ENCODE data around the gene GASK1A.

The GASK1A gene

DNA sequence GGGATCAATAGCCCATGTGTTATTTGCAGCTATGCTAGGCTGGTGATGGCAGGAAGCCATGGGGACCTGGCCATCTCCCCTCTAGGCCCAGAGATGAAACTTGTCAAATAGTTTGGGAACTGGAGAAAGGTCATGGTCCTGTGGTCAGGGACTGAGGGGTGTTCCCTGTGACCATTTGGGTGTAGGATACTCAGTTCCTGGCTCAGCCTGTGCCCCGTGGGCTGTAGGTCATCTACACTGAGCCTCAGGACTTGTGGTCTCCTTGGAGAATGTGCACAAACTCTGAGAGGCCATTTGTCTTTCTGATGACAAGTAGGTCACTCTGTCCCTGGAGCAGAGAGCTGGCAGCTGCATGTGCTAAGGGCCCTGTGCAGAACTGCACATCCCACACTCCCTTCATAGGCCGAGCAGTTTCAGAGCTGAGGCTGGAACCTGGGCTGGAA is 17.5 kb downstream of the GASK1A start:
- no peak for TF ChIP-seq ZNF274 (IDR thresholded peaks at IDR 0.05; ENCODE audit: low read depth, low read length)

DNA sequence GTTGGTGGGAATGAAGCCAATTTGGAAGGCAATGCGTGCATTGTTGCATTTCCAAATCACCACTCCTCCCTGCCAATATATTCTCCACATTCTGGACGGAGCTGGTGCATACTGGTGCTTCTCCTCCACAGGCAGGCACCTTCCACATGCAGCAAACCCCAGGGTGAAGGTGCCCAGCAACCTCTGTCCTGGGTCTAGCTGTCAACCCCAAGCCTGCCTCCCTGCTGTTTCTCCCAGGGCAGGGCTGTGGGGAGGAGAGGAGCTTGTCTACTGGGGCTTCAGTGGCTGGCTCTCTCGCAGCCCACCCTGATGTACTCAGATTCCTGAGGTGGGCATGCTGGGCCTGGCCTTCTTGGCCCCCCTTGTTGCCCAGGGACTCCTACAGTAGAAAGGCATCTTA is 20.1 kb downstream of the GASK1A start:
- no peak for TF ChIP-seq ZNF274 (IDR thresholded peaks at IDR 0.05; ENCODE audit: low read depth, low read length)

More for the DNA sequence above, 17.5 kb downstream of the GASK1A start:
- H3K4me3 ChIP-seq (ENCODE audit: low read length) = no peak overlapping the region

DNA sequence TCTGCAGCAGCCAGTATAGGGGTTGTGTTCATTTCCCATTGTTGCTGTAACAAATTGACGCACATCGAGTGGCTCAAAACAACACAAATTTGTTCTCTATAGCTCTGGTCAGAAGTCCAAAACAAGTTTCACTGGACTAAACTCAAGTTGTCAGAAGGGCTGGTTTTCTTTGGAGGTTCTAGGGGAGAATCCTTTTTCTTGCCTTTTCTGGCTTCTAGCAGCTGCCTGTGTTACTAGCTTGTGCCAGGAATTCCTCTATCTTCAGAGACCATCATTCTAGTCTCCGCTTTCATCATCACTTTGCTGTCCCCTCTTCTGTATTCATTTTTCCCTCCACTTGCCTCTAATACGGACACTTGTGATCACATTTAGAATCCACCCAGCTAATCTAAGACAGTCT is 20.5 kb downstream of the GASK1A start:
- H3K4me3 ChIP-seq (ENCODE audit: low read length) = no peak overlapping the region
- TF ChIP-seq ZNF274 (IDR thresholded peaks at IDR 0.05; ENCODE audit: low read depth, low read length) = no peak

More for the DNA sequence above, 20.1 kb downstream of the GASK1A start:
- H3K4me3 ChIP-seq (ENCODE audit: low read length) = no peak overlapping the region

DNA sequence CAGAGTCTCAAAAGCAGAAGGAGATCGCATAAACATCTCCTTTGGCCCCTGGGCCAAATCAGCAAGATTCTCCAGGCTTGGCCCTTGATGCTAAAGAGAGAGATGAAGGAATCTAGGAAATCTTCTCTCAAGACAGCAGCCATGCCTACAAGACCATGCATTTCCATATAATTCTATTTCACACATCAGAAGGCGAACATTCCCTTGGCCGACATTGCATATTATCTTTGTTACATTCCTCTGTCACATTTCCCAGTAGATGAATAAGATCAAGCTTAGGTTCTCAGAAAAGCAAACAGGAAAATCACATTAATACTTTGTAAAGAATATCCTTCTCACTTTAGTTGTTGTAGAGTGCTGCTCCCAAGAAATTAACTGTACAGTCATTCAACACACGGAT is 21.3 kb downstream of the GASK1A start:
- H3K4me3 ChIP-seq (ENCODE audit: low read length) = no peak overlapping the region
- no peak for TF ChIP-seq ZNF274 (IDR thresholded peaks at IDR 0.05; ENCODE audit: low read depth, low read length)

DNA sequence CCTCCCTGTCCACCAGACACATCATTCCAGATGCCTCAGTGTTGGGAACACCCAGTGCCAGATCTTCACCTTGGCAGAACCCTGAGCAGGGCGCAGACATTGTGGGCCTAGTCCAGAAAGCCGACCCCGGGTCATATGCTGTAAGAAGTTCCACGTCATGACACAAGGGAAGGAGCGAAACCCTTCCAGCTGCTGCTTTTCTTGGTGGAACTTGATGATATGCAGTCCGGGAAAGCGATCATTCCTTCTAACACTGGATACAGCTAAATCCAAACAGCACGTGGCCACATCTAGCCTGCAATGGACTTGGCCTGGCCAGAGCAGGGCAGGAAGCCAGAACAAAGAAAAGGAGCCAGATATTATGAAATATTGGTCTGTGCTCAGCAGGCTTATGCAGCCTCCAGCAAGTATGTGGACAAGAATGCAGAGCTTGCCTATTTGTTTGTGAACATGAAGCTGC is 22.0 kb downstream of the GASK1A start:
- no peak for TF ChIP-seq ZNF274 (IDR thresholded peaks at IDR 0.05; ENCODE audit: low read depth, low read length)
- no peak overlapping the region for H3K4me3 ChIP-seq (ENCODE audit: low read length)

DNA sequence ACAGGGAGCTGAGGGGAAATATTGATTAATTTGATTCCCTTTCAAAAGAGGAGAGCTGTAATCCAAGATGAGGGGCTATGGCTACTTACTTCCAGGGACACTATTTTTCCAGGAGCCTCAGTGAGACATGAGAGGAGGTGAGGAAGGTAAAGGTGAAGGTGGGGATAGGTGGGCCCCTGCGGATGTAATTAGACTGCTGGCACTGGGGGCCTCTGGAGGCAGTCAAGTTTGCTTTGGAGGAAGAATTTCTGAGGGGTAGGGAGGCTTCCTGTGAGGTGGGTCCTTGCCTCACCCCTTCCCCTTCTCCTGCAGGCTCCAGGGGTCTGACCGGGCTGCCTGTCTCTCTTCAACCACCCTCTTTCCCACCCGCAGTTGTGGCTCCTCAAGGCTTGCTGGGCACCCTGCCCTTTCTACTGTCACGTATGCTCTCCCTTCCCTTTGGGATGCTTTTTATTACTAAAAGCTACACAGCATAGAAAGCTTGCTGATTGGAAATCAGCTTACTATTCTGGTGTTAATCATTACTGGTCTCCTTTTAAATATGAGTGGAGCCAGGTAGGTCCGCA is 22.5 kb downstream of the GASK1A start:
- H3K4me3 ChIP-seq (ENCODE audit: low read length) = no peak overlapping the region
- TF ChIP-seq ZNF274 (IDR thresholded peaks at IDR 0.05; ENCODE audit: low read depth, low read length) = no peak

DNA sequence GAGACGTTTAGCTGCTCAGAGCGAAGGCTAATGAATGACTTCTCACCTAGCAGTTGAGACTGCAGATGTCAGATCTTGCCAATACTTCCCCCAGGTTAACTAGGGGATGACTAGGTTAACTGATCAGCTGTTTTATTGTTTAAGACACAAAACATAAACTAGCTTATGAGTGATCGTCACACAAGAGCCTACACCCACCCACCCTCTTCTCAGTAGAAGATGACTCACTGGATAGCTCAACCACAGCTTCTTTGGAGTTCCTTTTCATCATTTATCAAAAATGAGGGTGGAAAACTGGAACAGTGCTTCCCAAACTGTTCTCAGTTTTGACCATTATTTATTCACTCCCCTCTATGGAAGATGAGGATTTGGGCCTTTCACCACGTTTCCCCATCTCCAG is 25.2 kb downstream of the GASK1A start:
- H3K4me3 ChIP-seq (ENCODE audit: low read length) = no peak overlapping the region
- no peak for TF ChIP-seq ZNF274 (IDR thresholded peaks at IDR 0.05; ENCODE audit: low read depth, low read length)

DNA sequence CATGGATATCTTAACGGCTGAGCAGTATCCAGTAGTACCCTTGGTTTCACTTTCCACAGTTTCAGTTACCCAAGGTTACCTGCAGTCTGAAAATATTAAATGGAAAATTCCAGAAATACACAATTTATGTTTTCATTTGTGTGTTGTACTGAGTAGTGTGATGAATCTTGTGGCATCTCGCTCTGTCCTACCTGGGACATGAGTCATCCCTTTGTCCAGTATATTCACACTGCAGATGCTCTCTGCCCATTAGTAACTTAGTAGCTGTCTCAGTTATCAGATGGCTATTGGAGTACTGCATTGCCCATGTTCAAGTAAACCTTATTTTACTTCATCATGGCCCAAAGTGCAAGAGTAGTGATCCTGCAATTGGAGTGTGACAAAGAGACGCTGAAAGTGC is 26.1 kb downstream of the GASK1A start:
- H3K4me3 ChIP-seq (ENCODE audit: low read length) = no peak overlapping the region
- no peak for TF ChIP-seq ZNF274 (IDR thresholded peaks at IDR 0.05; ENCODE audit: low read depth, low read length)

DNA sequence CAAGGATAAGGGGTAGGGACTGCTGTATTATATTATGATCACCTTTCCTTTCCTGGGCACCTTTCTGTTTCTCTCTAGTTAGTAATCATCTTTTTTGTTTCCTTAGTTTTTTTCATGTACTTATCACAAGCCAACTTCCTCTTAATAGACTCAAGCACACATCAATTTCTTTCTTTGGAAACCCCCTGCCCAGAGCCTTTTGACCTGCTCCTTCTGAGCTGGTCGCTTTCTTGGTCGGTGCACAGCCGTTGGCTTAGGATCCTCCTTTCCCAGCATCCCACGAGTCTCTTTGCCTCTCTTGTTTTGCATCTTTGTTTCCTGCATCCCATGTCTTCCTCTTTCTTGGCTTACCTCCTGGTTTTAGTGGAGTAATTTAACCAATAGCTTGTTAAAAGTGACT is 26.9 kb downstream of the GASK1A start:
- H3K4me3 ChIP-seq (ENCODE audit: low read length) = no peak overlapping the region
- TF ChIP-seq ZNF274 (IDR thresholded peaks at IDR 0.05; ENCODE audit: low read depth, low read length) = no peak

DNA sequence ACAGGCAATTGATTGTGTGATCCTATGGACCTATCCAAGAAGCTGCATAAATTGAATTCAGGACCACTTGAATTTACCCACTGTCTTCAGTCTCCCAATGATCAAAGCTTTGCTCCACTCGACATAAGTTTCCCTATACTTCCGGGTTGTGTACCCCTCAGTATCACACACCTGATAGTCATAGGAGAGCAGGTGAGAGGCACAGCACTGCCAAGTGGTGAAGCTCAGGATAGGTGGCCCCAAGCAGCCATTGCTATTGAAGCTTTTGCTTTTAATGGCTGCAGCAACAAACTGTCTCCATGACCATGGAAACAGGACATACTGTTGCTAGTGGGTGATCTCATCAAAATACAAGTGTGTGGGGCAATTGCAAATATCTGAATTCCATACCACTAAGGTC is 27.7 kb downstream of the GASK1A start:
- no peak for TF ChIP-seq ZNF274 (IDR thresholded peaks at IDR 0.05; ENCODE audit: low read depth, low read length)

DNA sequence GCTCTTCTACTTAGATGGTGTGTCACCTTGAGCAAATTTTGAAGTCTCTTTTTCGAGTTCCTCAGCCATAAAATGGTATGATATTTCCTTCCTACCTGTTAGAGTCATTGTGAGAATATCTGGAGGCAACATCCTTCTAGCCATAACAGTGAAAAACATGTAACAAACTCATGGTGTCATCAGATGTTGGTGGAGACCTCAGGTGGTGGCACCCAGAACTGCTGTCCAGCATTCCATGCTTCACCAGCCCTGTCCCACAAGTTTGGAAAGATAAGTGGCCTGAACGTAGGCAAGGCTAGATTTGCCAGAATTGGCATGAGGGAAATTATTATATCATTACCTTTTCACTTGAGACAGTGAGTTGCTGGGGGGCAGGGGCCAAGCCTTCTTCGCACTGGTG is 30.4 kb downstream of the GASK1A start:
- TF ChIP-seq ZNF274 (IDR thresholded peaks at IDR 0.05; ENCODE audit: low read depth, low read length) = no peak
- no peak overlapping the region for H3K4me3 ChIP-seq (ENCODE audit: low read length)

More for the DNA sequence above, 27.7 kb downstream of the GASK1A start:
- no peak overlapping the region for H3K4me3 ChIP-seq (ENCODE audit: low read length)

DNA sequence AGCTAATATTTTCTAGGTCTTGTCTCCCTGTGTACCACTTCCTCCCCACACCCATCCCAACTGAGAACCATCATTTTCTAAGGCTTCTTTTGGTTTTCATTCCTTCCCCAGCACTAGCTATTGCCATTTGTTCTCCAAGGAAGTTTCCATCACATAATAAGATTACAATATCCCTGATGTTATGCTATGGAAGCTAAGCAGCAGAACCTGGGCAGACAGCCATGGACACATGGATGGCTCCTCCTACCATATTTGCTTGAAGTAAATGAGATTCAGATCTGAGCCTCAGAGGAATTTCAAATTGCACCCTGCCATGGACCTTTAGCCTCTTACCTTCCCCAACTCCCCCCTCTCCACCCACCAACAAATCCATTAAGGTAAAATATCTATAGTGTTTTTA is 31.5 kb downstream of the GASK1A start:
- no peak for TF ChIP-seq ZNF274 (IDR thresholded peaks at IDR 0.05; ENCODE audit: low read depth, low read length)
- H3K4me3 ChIP-seq (ENCODE audit: low read length) = no peak overlapping the region

DNA sequence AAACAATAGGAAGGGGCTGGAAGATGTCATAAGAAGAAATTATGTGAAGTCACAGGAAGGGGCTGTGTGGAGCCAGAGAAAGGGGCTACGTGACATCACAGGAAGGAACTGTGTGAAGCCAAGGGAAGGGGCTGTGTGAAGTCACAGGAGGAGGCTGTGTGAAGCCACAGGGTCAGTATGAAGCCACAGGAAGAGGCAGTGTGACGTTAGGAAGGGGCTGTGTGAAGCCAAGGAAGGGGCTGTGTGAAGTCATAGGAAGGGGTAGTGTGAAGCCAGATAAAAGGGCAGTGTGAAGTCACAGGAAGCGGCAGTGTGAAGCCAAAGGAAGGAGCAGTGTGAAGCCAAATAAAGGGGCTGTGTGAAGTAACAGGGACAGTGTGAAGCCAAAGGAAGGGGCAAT is 32.5 kb downstream of the GASK1A start:
- H3K4me3 ChIP-seq (ENCODE audit: low read length) = no peak overlapping the region
- no peak for TF ChIP-seq ZNF274 (IDR thresholded peaks at IDR 0.05; ENCODE audit: low read depth, low read length)

DNA sequence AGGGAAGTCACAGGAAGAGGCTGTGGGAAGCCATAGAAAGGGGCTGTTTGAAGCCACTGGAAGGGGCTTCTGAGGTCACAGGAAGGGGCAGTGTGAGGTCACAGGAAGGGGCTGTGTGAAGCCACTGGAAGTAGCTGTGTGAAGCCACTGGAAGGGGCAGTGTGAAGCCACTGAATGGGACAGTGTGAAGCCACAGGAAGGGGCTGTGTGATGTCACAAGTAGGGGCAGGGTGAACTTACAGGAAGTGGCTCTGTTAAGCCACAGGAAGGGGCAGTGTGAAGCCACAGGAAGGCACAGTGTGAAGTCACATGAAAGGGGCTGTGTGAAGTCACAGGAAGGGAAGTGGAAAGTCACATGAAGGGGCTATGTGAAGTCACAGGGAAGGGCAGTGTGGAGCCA is 33.1 kb downstream of the GASK1A start:
- no peak overlapping the region for H3K4me3 ChIP-seq (ENCODE audit: low read length)
- TF ChIP-seq ZNF274 (IDR thresholded peaks at IDR 0.05; ENCODE audit: low read depth, low read length) = no peak

DNA sequence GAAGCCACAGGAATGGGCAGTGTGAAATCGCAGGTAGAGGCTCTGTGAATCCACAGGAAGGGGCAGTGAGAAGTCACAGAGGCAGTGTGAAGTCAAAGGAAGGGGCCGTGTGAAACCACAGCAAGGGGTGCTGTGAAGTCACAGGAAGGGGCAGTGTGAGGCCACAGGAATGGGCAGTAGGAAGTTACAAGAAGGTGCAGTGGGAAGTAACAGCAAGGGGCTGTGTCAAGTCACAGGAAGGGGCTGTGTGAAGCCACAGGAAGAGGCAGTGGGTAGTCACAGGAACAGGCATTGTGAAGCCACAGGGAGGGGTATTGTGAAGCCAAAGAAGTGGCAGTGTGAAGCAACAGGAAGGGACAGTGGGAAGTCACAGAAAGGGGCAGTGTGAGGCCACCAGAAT is 34.1 kb downstream of the GASK1A start:
- H3K4me3 ChIP-seq (ENCODE audit: low read length) = no peak overlapping the region
- TF ChIP-seq ZNF274 (IDR thresholded peaks at IDR 0.05; ENCODE audit: low read depth, low read length) = no peak

DNA sequence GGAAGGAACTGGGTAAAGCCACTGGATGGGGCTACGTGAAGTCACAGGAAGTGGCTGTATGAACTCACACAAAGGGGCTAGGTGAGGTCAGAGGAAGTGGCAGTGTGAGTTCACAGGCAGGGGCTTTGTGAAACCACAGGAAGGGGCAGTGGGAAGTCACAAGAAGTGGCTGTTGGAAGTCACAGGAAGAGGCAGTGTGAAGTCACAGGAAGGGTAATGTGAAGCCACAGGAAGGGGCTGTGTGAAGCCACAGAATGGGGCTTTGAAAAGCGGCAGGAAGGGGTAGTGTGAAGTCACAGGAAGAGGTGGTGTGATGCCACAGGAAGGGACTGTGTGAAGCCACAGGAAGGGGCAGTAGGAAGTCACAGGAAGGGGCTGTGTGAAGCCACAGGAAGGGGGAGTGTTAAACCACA is 34.6 kb downstream of the GASK1A start:
- TF ChIP-seq ZNF274 (IDR thresholded peaks at IDR 0.05; ENCODE audit: low read depth, low read length) = no peak
- no peak overlapping the region for H3K4me3 ChIP-seq (ENCODE audit: low read length)

All from GM08714 (cell line).